ENCODE measurements around the gene USP21. TPM values are rescaled to one million over a fixed set of nuclear protein-coding genes. Genes with fewer than 3 reads are reported as not detected.
A peak's percentile ranks its signal among the peaks of the same experiment; 100 is the strongest.

Gene USP21
- total and polyA plus RNA-seq, 9 of the 15 experiments (the other 6 are each of a cell fraction or from before 2014, with no cell fraction given): 4.9 to 52.4 (median 21.6) TPM

- TF ChIP-seq GABPB2 (CRISPR knock-in tag; conservative IDR thresholded peaks at IDR 0.05) (no peak), NFIX (CRISPR knock-in tag; IDR thresholded peaks at IDR 0.05; ENCODE audit: low read depth) (no peak), ZNF12 (CRISPR knock-in tag; IDR thresholded peaks at IDR 0.05) (no peak), SNAPC5 (CRISPR knock-in tag; IDR thresholded peaks at IDR 0.05) (no peak), GTF3C2 (IDR thresholded peaks at IDR 0.05; ENCODE audit: borderline replicate concordance, extremely low read depth, insufficient read length) (no peak), POLR2H (tag; IDR thresholded peaks at IDR 0.05; ENCODE audit: low read depth) (no peak), RREB1 (CRISPR knock-in tag; IDR thresholded peaks at IDR 0.05) (no peak), HMGN3 (IDR thresholded peaks at IDR 0.05; ENCODE audit: borderline replicate concordance, extremely low read depth, insufficient read length, low read depth, low read length) (no peak), HMBOX1 (IDR thresholded peaks at IDR 0.05) (no peak), SMARCB1 (IDR thresholded peaks at IDR 0.05; ENCODE audit: insufficient read length, low read depth) (no peak), RCOR1 (IDR thresholded peaks at IDR 0.05; ENCODE audit: borderline replicate concordance in 1 of 2, low read depth in 2 of 2, low read length in 2 of 2) (peak in 1 of 2 experiments; percentile 23; a peak in 1 of 4 replicates), ZKSCAN1 (IDR thresholded peaks at IDR 0.05; ENCODE audit: low read depth, low read length) (no peak), ELK1 (CRISPR knock-in tag; IDR thresholded peaks at IDR 0.05) (no peak)
These were observed 40.0 kb upstream of the USP21 start (continued) for GRCh38 chr1:161119092-161119903.
